GM10266 (cell line): ENCODE data around the gene TRAFD1.
A peak's percentile ranks its signal among the peaks of the same experiment; 100 is the strongest.

Experiments used
- DNase-seq: peaks from one replicate; pipeline ENCODE4 v3.0.0; 2012; ENCODE audit errors: extremely low spot score
- CTCF ChIP-seq: IDR thresholded peaks from 2 replicates; pipeline ENCODE4 v1.5.1; 2012; ENCODE audit warnings: mild to moderate bottlenecking, low read depth; ENCODE audit not compliant: control insufficient read depth, insufficient read depth; ENCODE audit errors: missing control alignments

The TRAFD1 gene

GRCh38 chr12:112122823-112123690, 2.3 kb upstream of the TRAFD1 start:
- DNase-seq: no peak
- TF ChIP-seq CTCF: no peak

GRCh38 chr12:112124918-112125249, 476 bp upstream of the TRAFD1 start:
- DNase-seq: no peak
- no peak for TF ChIP-seq CTCF

GRCh38 chr12:112126000-112126438, 659 bp downstream of the TRAFD1 start:
- DNase-seq: peak; percentile 22
- TF ChIP-seq CTCF: no peak

- no peak for TF ChIP-seq CTCF
- no peak for DNase-seq
These were observed 1.6 kb downstream of the TRAFD1 start for GRCh38 chr12:112126911-112127310.

- DNase-seq: peak; percentile 49
- TF ChIP-seq CTCF: no peak
These were observed 5.2 kb downstream of the TRAFD1 start for GRCh38 chr12:112130441-112130998.

- no peak for DNase-seq
- no peak for TF ChIP-seq CTCF
These were observed 6.3 kb downstream of the TRAFD1 start for GRCh38 chr12:112131686-112132085.

- no peak for TF ChIP-seq CTCF
- DNase-seq: no peak
These were observed 8.1 kb downstream of the TRAFD1 start for GRCh38 chr12:112133418-112133817.
